GM23248 (cell line): ENCODE results near the gene AOX1. TPM values are rescaled to one million over a fixed set of nuclear protein-coding genes. Genes with fewer than 3 reads are reported as not detected.

Experiments used
- DNase-seq: peaks from one replicate; pipeline ENCODE4 v3.0.0-alpha.2; 2015
- H2AFZ ChIP-seq: fragments of 200-600 bp; sonication (generic); 2 replicates; pipeline ENCODE4 v1.6.1; 2016; ENCODE audit warnings: antibody characterized with exemption
- H3F3A ChIP-seq: fragments of 200-600 bp; sonication (generic); 2 replicates; pipeline ENCODE4 v1.6.1; 2016; ENCODE audit warnings: mild to moderate bottlenecking, antibody characterized with exemption, mixed run types; ENCODE audit not compliant: insufficient read depth
- H3K27ac ChIP-seq: fragments of 200-600 bp; sonication (generic); 2 replicates; pipeline ENCODE4 v1.5.1; 2016; ENCODE audit warnings: mild to moderate bottlenecking
- H3K27me3 ChIP-seq: fragments of 200-600 bp; sonication (generic); replicated peaks from 2 replicates; pipeline ENCODE4 v1.6.1; 2016; ENCODE audit warnings: mild to moderate bottlenecking; ENCODE audit not compliant: insufficient read depth
- H3K36me3 ChIP-seq: fragments of 200-600 bp; sonication (generic); 2 replicates; pipeline ENCODE4 v1.6.1; 2016; ENCODE audit warnings: low read depth, mild to moderate bottlenecking
- H3K4me1 ChIP-seq: fragments of 200-600 bp; sonication (generic); 2 replicates; pipeline ENCODE4 v1.6.1; 2016; ENCODE audit warnings: mild to moderate bottlenecking; ENCODE audit not compliant: insufficient read depth
- H3K4me2 ChIP-seq: fragments of 200-600 bp; sonication (generic); one replicate; pipeline ENCODE4 v1.6.1; 2016; ENCODE audit warnings: mild to moderate bottlenecking; ENCODE audit not compliant: unreplicated experiment
- H3K4me3 ChIP-seq: fragments of 200-600 bp; sonication (generic); 2 replicates; pipeline ENCODE4 v1.5.1; 2016; ENCODE audit warnings: mild to moderate bottlenecking
- H3K79me2 ChIP-seq: fragments of 200-600 bp; sonication (generic); 2 replicates; pipeline ENCODE4 v1.6.1; 2016; ENCODE audit warnings: mild to moderate bottlenecking; ENCODE audit not compliant: insufficient read depth
- H3K9ac ChIP-seq: fragments of 200-600 bp; sonication (generic); 2 replicates; pipeline ENCODE4 v1.6.1; 2016; ENCODE audit warnings: mild to moderate bottlenecking
- H3K9me2 ChIP-seq: fragments of 200-600 bp; sonication (generic); 2 replicates; pipeline ENCODE4 v1.6.1; 2016; ENCODE audit warnings: mixed run types, mild to moderate bottlenecking, moderate library complexity; ENCODE audit not compliant: insufficient read depth
- H3K9me3 ChIP-seq: fragments of 200-600 bp; sonication (generic); one replicate; pipeline ENCODE4 v1.6.1; 2017; ENCODE audit warnings: low read depth
- H4K20me1 ChIP-seq: fragments of 200-600 bp; sonication (generic); 2 replicates; pipeline ENCODE4 v1.6.0; 2016; ENCODE audit not compliant: insufficient read depth
- EZH2 ChIP-seq: fragments of 200-600 bp; sonication (generic); IDR thresholded peaks from 2 replicates; pipeline ENCODE4 v1.6.1; 2018; ENCODE audit warnings: antibody characterized with exemption, mild to moderate bottlenecking; ENCODE audit not compliant: insufficient read depth, poor library complexity, severe bottlenecking
- EZH2phosphoT487 ChIP-seq: fragments of 200-600 bp; sonication (generic); IDR thresholded peaks from 2 replicates; pipeline ENCODE4 v1.6.1; 2018; ENCODE audit warnings: antibody characterized with exemption, moderate library complexity, mild to moderate bottlenecking, low read depth; ENCODE audit not compliant: insufficient read depth
- WGBS, 2 experiments: methylation state at CpG; one replicate each; pipeline ENCODE4 v1.1.6; 2015 to 2017; ENCODE audit warnings: low lambda C conversion rate in 2 of 2, low coverage in 1 of 2; ENCODE audit errors: missing lambda C conversion rate in 2 of 2; 5-methylcytosine and 5-hydroxymethylcytosine counted together
- in situ Hi-C: fragments of 300-500 bp; cut with MboI; formaldehyde crosslinking; loops from 2 replicates; pipeline ENCODE4 v1.15.0; 2020
- polyA plus RNA-seq: library from polyadenylated mRNA; unstranded; fragments of >200 nt; fragmentation: Nextera tagmentation; extraction: Ambion mirVana; gene quantifications from 2 replicates; pipeline ENCODE4 v1.2.1, GENCODE V29; 2016
- total RNA-seq: library from RNA; depleted of rRNA; stranded (reverse); fragments of >200 nt; shearing (Covaris generic); gene quantifications from 2 replicates; pipeline ENCODE4 v1.2.3, GENCODE V29; 2014

The AOX1 gene
- total and polyA plus RNA-seq, 2 experiments from 2014 or later: 18.9 to 46.0 TPM

- Histone ChIP-seq H3K9me2 (no peaks in the 10 kb centered on the region), H3K4me3 (no peak overlapping the region), H3K4me1 (peaks cover 60% of the 10 kb centered on the region), H3K4me2 (peak overlapping the region; percentile 0), H3K9me3 (no peaks in the 10 kb centered on the region), H3K9ac (no peak overlapping the region), H2AFZ (peak overlapping the region; percentile 32; the same call in 1 of the 2 replicates), H3F3A (peaks cover 45% of the 10 kb centered on the region), H3K27me3 (no peaks in the 10 kb centered on the region), H3K36me3 (no peaks in the 10 kb centered on the region), H4K20me1 (no peaks in the 10 kb centered on the region), H3K27ac (peak overlapping the region; percentile 40), H3K79me2 (0 out of 2 replicates have a peak, but pooled peaks cover 2% of the 10 kb centered on the region)
- WGBS, 2 experiments: 91 to 92% methylated on average over 5 of the region's 5 CpGs
- in situ Hi-C loops: no loop called here
- TF ChIP-seq EZH2 (no peak), EZH2phosphoT487 (no peak)
- DNase-seq: no peak
Observed at GRCh38 chr2:200616193-200616592, 30.4 kb downstream of the AOX1 start.

DNA sequence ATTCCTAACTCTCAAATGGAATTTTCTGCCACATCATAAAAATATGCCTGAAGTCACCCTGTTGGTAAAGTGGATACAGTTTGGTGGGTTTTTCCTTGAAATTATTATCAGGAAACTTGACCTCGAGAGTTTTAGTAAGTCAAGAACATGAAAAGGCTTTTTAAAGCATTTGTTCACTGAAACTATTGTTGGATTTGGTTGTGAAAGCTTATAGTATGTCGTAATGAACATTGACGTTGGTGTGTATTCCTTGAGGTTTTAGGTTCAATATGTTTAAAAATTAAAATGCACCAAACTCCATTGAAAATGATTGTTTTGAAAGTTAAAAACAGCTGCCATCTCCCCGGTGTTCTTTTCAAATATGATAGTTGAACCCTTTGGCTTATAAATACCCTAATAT, 30.8 kb downstream of the AOX1 start:
- Histone ChIP-seq H3K9me2 (no peaks in the 10 kb centered on the region), H3K4me2 (peak overlapping the region; percentile 0), H2AFZ (peak overlapping the region; percentile 32), H3K79me2 (no peaks in the 10 kb centered on the region), H4K20me1 (no peaks in the 10 kb centered on the region), H3K27ac (peak overlapping the region; percentile 40), H3K4me3 (no peak overlapping the region), H3K4me1 (peaks cover 60% of the 10 kb centered on the region), H3K27me3 (no peaks in the 10 kb centered on the region), H3K36me3 (no peaks in the 10 kb centered on the region), H3K9ac (no peak overlapping the region), H3F3A (peaks cover 45% of the 10 kb centered on the region), H3K9me3 (no peaks in the 10 kb centered on the region)
- WGBS, 2 experiments: 58 to 72% methylated on average over 4 of the region's 4 CpGs
- peak; percentile 26 for DNase-seq
- TF ChIP-seq EZH2 (no peak), EZH2phosphoT487 (no peak)
- in situ Hi-C loops: no loop called here

DNA sequence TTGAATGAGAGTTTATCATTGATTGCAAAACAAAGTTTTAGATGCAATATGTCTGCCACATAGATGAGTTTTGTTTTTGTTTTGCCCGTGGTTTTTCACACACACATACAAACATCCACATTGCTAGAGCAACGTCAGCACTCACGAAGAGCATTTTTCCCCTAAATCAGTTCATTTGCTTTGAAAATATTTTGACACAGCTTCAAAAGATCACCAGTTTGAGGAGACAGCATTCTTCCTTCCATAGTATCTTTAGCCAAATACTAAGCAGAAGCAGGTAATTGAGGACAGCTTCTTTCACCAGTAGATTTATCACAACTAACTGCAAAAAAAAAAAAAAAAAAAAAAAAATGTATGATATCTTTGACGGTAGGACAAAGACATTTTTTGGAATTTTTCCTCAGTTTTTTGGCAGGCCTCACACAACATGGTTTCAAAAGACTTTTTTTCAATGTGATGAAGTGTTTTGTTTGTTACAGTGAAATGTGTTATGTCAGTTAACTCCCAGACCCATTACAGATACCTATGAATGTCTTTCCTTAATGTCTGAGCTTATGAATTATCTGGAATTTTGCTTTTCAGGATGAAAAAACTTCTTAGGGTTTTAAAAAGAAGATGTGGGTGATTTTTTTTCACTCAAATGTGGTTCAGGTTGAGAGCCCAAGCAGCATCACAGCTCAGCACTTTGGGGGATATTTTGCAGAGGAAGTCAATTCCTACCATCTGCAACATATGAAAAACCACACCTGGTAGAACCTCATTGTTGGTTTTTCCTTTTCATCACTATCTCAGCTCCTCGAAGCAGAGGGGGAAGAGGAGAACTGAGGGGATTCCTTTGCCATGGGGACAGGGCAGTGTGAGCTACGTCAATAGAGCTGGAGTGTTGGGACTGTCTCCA, 31.6 kb downstream of the AOX1 start:
- Histone ChIP-seq H3K36me3 (no peaks in the 10 kb centered on the region), H3K4me2 (peak overlapping the region; percentile 0), H3K9me3 (no peaks in the 10 kb centered on the region), H3K27me3 (no peaks in the 10 kb centered on the region), H3K27ac (peak overlapping the region; percentile 40), H3K9ac (no peak overlapping the region), H3K9me2 (no peaks in the 10 kb centered on the region), H3K4me1 (peaks cover 67% of the 10 kb centered on the region), H3K79me2 (no peaks in the 10 kb centered on the region), H4K20me1 (no peaks in the 10 kb centered on the region), H3F3A (peaks cover 47% of the 10 kb centered on the region), H3K4me3 (no peak overlapping the region), H2AFZ (peak overlapping the region; percentile 32)
- in situ Hi-C loops: no loop called here
- WGBS, 2 experiments: 44 to 46% methylated on average over 6 of the region's 6 CpGs
- DNase-seq: peak; percentile 20
- TF ChIP-seq EZH2phosphoT487: no peak
- TF ChIP-seq EZH2: no peak

DNA sequence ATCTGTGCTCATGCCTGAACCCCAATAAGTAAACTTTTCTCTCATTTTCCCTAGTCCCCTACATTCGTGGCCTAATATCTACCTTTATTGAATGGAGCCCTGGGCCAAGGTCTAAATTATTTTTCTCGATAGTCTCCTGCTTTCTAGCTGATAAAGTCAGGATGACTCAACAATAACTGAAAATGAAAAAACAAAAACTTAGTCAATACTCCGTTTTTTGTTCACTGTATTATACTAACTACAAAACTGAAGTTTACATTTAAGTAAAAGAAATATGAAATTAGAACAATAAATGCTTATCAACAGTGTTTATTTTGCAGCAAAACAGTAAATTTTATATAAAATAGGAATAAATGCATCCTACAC, 32.2 kb downstream of the AOX1 start:
- Histone ChIP-seq H3F3A (peaks cover 49% of the 10 kb centered on the region), H3K9ac (no peak overlapping the region), H3K9me3 (no peaks in the 10 kb centered on the region), H3K79me2 (no peaks in the 10 kb centered on the region), H3K27ac (peak overlapping the region; percentile 40; the same call in 1 of the 2 replicates), H4K20me1 (no peaks in the 10 kb centered on the region), H3K9me2 (no peaks in the 10 kb centered on the region), H3K4me3 (no peak overlapping the region), H3K4me2 (no peak overlapping the region), H3K27me3 (no peaks in the 10 kb centered on the region), H3K4me1 (peaks cover 70% of the 10 kb centered on the region), H3K36me3 (no peaks in the 10 kb centered on the region), H2AFZ (peak overlapping the region; percentile 56; the same call in 1 of the 2 replicates)
- WGBS, 2 experiments: 63 to 66% methylated on average over 3 of the region's 3 CpGs
- in situ Hi-C loops: no loop called here
- TF ChIP-seq EZH2phosphoT487: no peak
- TF ChIP-seq EZH2: no peak
- DNase-seq: no peak
